ENCODE data around the gene TAS1R3. TPM values are rescaled to one million over a fixed set of nuclear protein-coding genes. Genes with fewer than 3 reads are reported as not detected.

The TAS1R3 gene
- total RNA-seq, 1 donor from 2014 or later: not detected

GRCh38 chr1:1312450-1313314 is 18.4 kb upstream of the TAS1R3 start:
- H3K27ac Mint-ChIP-seq: no peak overlapping the region
- peaks cover 6% of the 10 kb centered on the region for H3K36me3 Mint-ChIP-seq
- no peaks in the 10 kb centered on the region for H3K9me3 ChIP-seq (ENCODE audit: low read depth)
- no peak overlapping the region for H3K27ac ChIP-seq
- peaks cover 4% of the 10 kb centered on the region for H3K27me3 Mint-ChIP-seq (ENCODE audit: insufficient read depth, low read depth)
- H3F3A ChIP-seq (ENCODE audit: low read depth): peaks cover 28% of the 10 kb centered on the region
- H3K4me1 Mint-ChIP-seq: peaks cover 6% of the 10 kb centered on the region
- no peak overlapping the region for H3K4me2 ChIP-seq
- no peak overlapping the region for H3K4me3 ChIP-seq
- H3K9ac ChIP-seq: no peak overlapping the region
- H3K36me3 ChIP-seq: no peaks in the 10 kb centered on the region
- H2AFZ ChIP-seq (replicated peaks): no peak overlapping the region
- TF ChIP-seq EZH2 (IDR thresholded peaks at IDR 0.05) (no peak), EZH2phosphoT487 (IDR thresholded peaks at IDR 0.05) (no peak), CTCF (IDR thresholded peaks at IDR 0.05) (no peak)
- peaks cover 63% of the 10 kb centered on the region for H4K20me1 ChIP-seq (ENCODE audit: low read depth)
- H3K79me2 ChIP-seq (ENCODE audit: low read depth): peaks cover 19% of the 10 kb centered on the region
- H3K4me1 ChIP-seq: peaks cover 17% of the 10 kb centered on the region
- no peak overlapping the region for H3K4me3 Mint-ChIP-seq
- no peaks in the 10 kb centered on the region for H3K9me3 Mint-ChIP-seq
- no peak for DNase-seq (ENCODE audit: low spot score)
- peaks cover 10% of the 10 kb centered on the region for H3K27me3 ChIP-seq

GRCh38 chr1:1313500-1314236 is 17.4 kb upstream of the TAS1R3 start:
- H3K27ac Mint-ChIP-seq: no peak overlapping the region
- H3K4me3 Mint-ChIP-seq: no peak overlapping the region
- H3K4me3 ChIP-seq: no peak overlapping the region
- H3K27ac ChIP-seq: no peak overlapping the region
- H3K79me2 ChIP-seq (ENCODE audit: low read depth): peaks cover 28% of the 10 kb centered on the region
- peaks cover 6% of the 10 kb centered on the region for H3K4me1 Mint-ChIP-seq
- H3K4me1 ChIP-seq: peaks cover 17% of the 10 kb centered on the region
- H3F3A ChIP-seq (ENCODE audit: low read depth): peaks cover 25% of the 10 kb centered on the region
- no peak overlapping the region for H2AFZ ChIP-seq (replicated peaks)
- H3K9me3 ChIP-seq (ENCODE audit: low read depth): no peaks in the 10 kb centered on the region
- peaks cover 6% of the 10 kb centered on the region for H3K36me3 Mint-ChIP-seq
- peaks cover 4% of the 10 kb centered on the region for H3K27me3 Mint-ChIP-seq (ENCODE audit: insufficient read depth, low read depth)
- H3K36me3 ChIP-seq: no peaks in the 10 kb centered on the region
- no peak overlapping the region for H3K4me2 ChIP-seq
- peaks cover 70% of the 10 kb centered on the region for H4K20me1 ChIP-seq (ENCODE audit: low read depth)
- H3K9ac ChIP-seq: no peak overlapping the region
- DNase-seq (ENCODE audit: low spot score): no peak
- TF ChIP-seq EZH2 (IDR thresholded peaks at IDR 0.05) (no peak), EZH2phosphoT487 (IDR thresholded peaks at IDR 0.05) (no peak), CTCF (IDR thresholded peaks at IDR 0.05) (no peak)
- H3K27me3 ChIP-seq: peaks cover 10% of the 10 kb centered on the region
- no peaks in the 10 kb centered on the region for H3K9me3 Mint-ChIP-seq

GRCh38 chr1:1314237-1314586 is 16.9 kb upstream of the TAS1R3 start:
- TF ChIP-seq EZH2 (IDR thresholded peaks at IDR 0.05) (no peak), CTCF (IDR thresholded peaks at IDR 0.05) (no peak), EZH2phosphoT487 (IDR thresholded peaks at IDR 0.05) (no peak)
- Histone ChIP-seq H3K9ac (no peak overlapping the region), H4K20me1 (ENCODE audit: low read depth) (peaks cover 70% of the 10 kb centered on the region), H3K27me3 (peaks cover 4% of the 10 kb centered on the region), H2AFZ (replicated peaks) (no peak overlapping the region), H3K4me1 (peaks cover 12% of the 10 kb centered on the region), H3K27ac (no peak overlapping the region), H3K36me3 (no peaks in the 10 kb centered on the region), H3K79me2 (ENCODE audit: low read depth) (peaks cover 33% of the 10 kb centered on the region), H3F3A (ENCODE audit: low read depth) (peaks cover 22% of the 10 kb centered on the region), H3K4me3 (no peak overlapping the region), H3K9me3 (ENCODE audit: low read depth) (no peaks in the 10 kb centered on the region), H3K4me2 (no peak overlapping the region)
- Mint-ChIP-seq H3K27me3 (ENCODE audit: insufficient read depth, low read depth) (peaks cover 8% of the 10 kb centered on the region), H3K36me3 (peaks cover 8% of the 10 kb centered on the region), H3K4me3 (no peak overlapping the region), H3K27ac (no peak overlapping the region), H3K4me1 (peaks cover 6% of the 10 kb centered on the region), H3K9me3 (no peaks in the 10 kb centered on the region)
- DNase-seq (ENCODE audit: low spot score): no peak
